WTC11 (cell line): ENCODE results near the gene ETV5.

Experiments used
- CREM ChIP-seq: sonication (generic); formaldehyde crosslinking; IDR thresholded peaks from 2 replicates; pipeline ENCODE4 v1.8.1; 2022; ENCODE audit warnings: mild to moderate bottlenecking, missing genetic modification reagents, moderate library complexity
- JUN ChIP-seq: sonication (generic); formaldehyde crosslinking; IDR thresholded peaks from 2 replicates; pipeline ENCODE4 v1.8.0; 2023; ENCODE audit warnings: mild to moderate bottlenecking, missing genetic modification reagents
- SP1 ChIP-seq: sonication (generic); formaldehyde crosslinking; conservative IDR thresholded peaks from 2 replicates; pipeline ENCODE4 v1.8.1; 2022; ENCODE audit warnings: missing genetic modification reagents
- TF ChIP-seq, protein P1 (sequence below): sonication (generic); formaldehyde crosslinking; conservative IDR thresholded peaks from 2 replicates; pipeline ENCODE4 v1.8.1; 2022; ENCODE audit warnings: mild to moderate bottlenecking, missing genetic modification reagents
- TF ChIP-seq, protein P2 (sequence below): sonication (generic); formaldehyde crosslinking; IDR thresholded peaks from 2 replicates; pipeline ENCODE4 v1.8.1; 2023; ENCODE audit warnings: mild to moderate bottlenecking, missing genetic modification reagents
- TF ChIP-seq, protein P3 (sequence below): fragments of 200-600 bp; IDR thresholded peaks from 2 replicates; pipeline ENCODE4 v1.8.0; 2022; ENCODE audit warnings: antibody characterized with exemption

DNA sequence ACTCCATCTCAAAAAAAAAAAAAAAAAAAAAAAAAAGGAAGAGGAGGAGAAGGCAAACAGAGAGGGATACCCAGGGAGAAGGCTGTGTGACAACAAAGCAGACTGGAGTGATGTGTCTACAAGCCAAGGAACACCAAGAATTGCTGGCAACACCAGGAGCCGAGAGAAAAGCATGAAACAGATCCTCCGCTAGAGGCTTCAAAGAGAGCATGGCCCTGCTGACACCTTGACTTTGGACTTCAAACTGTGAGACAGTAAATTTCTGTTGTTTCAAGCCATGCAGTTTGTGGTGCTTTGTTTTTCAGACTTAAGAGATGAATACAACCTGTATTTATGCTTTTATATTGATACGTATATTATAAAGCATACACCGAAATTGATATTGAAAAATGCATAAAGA lies 96.8 kb downstream of the ETV5 start:
- TF ChIP-seq, protein P1, sequence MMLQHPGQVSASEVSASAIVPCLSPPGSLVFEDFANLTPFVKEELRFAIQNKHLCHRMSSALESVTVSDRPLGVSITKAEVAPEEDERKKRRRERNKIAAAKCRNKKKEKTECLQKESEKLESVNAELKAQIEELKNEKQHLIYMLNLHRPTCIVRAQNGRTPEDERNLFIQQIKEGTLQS = no peak
- TF ChIP-seq, protein P2, sequence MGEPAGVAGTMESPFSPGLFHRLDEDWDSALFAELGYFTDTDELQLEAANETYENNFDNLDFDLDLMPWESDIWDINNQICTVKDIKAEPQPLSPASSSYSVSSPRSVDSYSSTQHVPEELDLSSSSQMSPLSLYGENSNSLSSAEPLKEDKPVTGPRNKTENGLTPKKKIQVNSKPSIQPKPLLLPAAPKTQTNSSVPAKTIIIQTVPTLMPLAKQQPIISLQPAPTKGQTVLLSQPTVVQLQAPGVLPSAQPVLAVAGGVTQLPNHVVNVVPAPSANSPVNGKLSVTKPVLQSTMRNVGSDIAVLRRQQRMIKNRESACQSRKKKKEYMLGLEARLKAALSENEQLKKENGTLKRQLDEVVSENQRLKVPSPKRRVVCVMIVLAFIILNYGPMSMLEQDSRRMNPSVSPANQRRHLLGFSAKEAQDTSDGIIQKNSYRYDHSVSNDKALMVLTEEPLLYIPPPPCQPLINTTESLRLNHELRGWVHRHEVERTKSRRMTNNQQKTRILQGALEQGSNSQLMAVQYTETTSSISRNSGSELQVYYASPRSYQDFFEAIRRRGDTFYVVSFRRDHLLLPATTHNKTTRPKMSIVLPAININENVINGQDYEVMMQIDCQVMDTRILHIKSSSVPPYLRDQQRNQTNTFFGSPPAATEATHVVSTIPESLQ (CRISPR knock-in tag) = no peak
- no peak for TF ChIP-seq JUN
- TF ChIP-seq SP1 (CRISPR knock-in tag) = no peak
- TF ChIP-seq CREM (CRISPR knock-in tag) = no peak
- TF ChIP-seq, protein P3, sequence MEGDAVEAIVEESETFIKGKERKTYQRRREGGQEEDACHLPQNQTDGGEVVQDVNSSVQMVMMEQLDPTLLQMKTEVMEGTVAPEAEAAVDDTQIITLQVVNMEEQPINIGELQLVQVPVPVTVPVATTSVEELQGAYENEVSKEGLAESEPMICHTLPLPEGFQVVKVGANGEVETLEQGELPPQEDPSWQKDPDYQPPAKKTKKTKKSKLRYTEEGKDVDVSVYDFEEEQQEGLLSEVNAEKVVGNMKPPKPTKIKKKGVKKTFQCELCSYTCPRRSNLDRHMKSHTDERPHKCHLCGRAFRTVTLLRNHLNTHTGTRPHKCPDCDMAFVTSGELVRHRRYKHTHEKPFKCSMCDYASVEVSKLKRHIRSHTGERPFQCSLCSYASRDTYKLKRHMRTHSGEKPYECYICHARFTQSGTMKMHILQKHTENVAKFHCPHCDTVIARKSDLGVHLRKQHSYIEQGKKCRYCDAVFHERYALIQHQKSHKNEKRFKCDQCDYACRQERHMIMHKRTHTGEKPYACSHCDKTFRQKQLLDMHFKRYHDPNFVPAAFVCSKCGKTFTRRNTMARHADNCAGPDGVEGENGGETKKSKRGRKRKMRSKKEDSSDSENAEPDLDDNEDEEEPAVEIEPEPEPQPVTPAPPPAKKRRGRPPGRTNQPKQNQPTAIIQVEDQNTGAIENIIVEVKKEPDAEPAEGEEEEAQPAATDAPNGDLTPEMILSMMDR = no peak
